ENCODE measurements around the gene TXNDC15. TPM values are rescaled to one million over a fixed set of nuclear protein-coding genes. Genes with fewer than 3 reads are reported as not detected.

Gene TXNDC15
- polyA plus RNA-seq, 1 donor (not counting 4 experiments of a cell fraction or from before 2014, with no cell fraction given) = 31.4 TPM

DNA sequence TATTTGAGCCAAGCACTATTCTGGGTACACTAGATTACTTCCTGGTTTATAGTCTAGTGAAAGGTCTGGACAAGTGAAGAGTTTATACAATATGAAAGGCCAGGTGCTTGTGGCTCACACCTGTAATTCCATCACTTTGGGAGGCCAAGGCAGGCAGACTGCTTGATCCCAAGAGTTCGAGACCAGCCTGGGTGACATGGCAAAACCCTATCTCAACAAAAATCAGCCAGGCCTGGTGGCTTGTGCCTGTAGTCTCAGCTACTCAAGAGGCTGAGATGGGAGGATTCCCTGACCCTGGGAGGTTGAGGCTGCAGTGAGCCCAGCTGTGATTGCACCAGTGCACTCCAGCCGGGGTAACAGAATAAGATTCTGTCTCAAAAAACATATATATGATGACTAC is 9.5 kb upstream of the TXNDC15 start:
- no peak for FAIRE-seq
- no peak overlapping the region for H3K27ac ChIP-seq (ENCODE audit: control insufficient read depth, insufficient read depth, low read length)
- no peaks in the 10 kb centered on the region for H3K4me1 ChIP-seq (ENCODE audit: control insufficient read depth, extremely low read depth, insufficient read depth, low read length)
- H3K9ac ChIP-seq (ENCODE audit: control insufficient read depth, extremely low read depth, insufficient read depth, low read length) = no peak overlapping the region
- no peaks in the 10 kb centered on the region for H4K20me1 ChIP-seq (ENCODE audit: control insufficient read depth, extremely low read depth, insufficient read depth, low read length)
- TF ChIP-seq, protein P1, sequence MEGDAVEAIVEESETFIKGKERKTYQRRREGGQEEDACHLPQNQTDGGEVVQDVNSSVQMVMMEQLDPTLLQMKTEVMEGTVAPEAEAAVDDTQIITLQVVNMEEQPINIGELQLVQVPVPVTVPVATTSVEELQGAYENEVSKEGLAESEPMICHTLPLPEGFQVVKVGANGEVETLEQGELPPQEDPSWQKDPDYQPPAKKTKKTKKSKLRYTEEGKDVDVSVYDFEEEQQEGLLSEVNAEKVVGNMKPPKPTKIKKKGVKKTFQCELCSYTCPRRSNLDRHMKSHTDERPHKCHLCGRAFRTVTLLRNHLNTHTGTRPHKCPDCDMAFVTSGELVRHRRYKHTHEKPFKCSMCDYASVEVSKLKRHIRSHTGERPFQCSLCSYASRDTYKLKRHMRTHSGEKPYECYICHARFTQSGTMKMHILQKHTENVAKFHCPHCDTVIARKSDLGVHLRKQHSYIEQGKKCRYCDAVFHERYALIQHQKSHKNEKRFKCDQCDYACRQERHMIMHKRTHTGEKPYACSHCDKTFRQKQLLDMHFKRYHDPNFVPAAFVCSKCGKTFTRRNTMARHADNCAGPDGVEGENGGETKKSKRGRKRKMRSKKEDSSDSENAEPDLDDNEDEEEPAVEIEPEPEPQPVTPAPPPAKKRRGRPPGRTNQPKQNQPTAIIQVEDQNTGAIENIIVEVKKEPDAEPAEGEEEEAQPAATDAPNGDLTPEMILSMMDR (optimal IDR thresholded peaks at IDR 0.05 in 1 of 3, IDR thresholded peaks at IDR 0.05 in 1 of 3, conservative IDR thresholded peaks at IDR 0.05 in 1 of 3; ENCODE audit: extremely low read depth in 1 of 3, insufficient read depth in 2 of 3, low read length in 3 of 3) = no peak
- no peak for TF ChIP-seq EZH2 (IDR thresholded peaks at IDR 0.05; ENCODE audit: low read length)
- dilution Hi-C loops (cut with MboI; ENCODE audit: extremely low pct_ligation_motif_present, low sequenced_read_pairs) = no loop called here
- no peaks in the 10 kb centered on the region for H3K9me3 ChIP-seq (ENCODE audit: control insufficient read depth, low read depth, low read length)
- H3K4me3 ChIP-seq (ENCODE audit: control insufficient read depth in 2 of 3, extremely low read depth in 1 of 3, insufficient read depth in 2 of 3, low read depth in 1 of 3, low read length in 3 of 3) = no peak overlapping the region
- no peak overlapping the region for H3K4me2 ChIP-seq (ENCODE audit: control insufficient read depth, extremely low read depth, insufficient read depth, low read depth, low read length)
- peaks cover 2 to 6% of the 10 kb centered on the region in 2 experiments for H3K36me3 ChIP-seq (ENCODE audit: control insufficient read depth in 2 of 2, extremely low read depth in 1 of 2, insufficient read depth in 2 of 2, low read length in 2 of 2)
- H3K27me3 ChIP-seq (ENCODE audit: control insufficient read depth, extremely low read depth, insufficient read depth, low read length) = no peaks in the 10 kb centered on the region
- H3K9me1 ChIP-seq (ENCODE audit: control insufficient read depth, extremely low read depth, insufficient read depth, low read length) = no peaks in the 10 kb centered on the region
- H3K79me2 ChIP-seq (ENCODE audit: control insufficient read depth, insufficient read depth, low read length) = no peaks in the 10 kb centered on the region
- DNase-seq (ENCODE audit: low read depth, low spot score) = no peak
- no peak overlapping the region for H2AFZ ChIP-seq (ENCODE audit: control insufficient read depth, low read length)

DNA sequence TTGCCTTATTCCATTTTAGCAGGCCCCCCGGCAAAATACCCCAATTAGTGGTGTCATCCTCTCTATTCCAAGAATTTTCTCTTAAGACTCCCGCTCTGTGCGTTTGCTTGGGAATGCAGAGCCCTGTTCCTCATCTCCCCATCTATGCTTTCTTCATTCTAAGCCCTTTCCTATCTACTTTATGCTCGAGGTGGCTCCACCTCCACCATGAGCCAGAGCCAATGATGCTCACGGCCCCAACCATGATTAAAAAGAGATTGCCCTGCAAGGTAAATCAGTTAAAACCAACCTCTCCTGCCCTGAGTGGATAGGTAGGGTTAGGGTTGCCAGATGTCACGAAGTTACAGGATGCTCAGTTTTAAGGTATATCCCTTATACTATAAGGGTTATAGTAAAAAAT is 677 bp upstream of the TXNDC15 start:
- Histone ChIP-seq H3K4me2 (ENCODE audit: control insufficient read depth, extremely low read depth, insufficient read depth, low read depth, low read length) (peak overlapping the region; percentile 93), H3K4me3 (ENCODE audit: control insufficient read depth in 2 of 3, extremely low read depth in 1 of 3, insufficient read depth in 2 of 3, low read depth in 1 of 3, low read length in 3 of 3) (peak overlapping the region in 1 of 3 experiments; percentile 80), H3K27me3 (ENCODE audit: control insufficient read depth, extremely low read depth, insufficient read depth, low read length) (no peaks in the 10 kb centered on the region), H3K4me1 (ENCODE audit: control insufficient read depth, extremely low read depth, insufficient read depth, low read length) (peaks cover 13% of the 10 kb centered on the region), H3K79me2 (ENCODE audit: control insufficient read depth, insufficient read depth, low read length) (peaks cover 5% of the 10 kb centered on the region), H3K9ac (ENCODE audit: control insufficient read depth, extremely low read depth, insufficient read depth, low read length) (peak overlapping the region; percentile 89), H4K20me1 (ENCODE audit: control insufficient read depth, extremely low read depth, insufficient read depth, low read length) (no peaks in the 10 kb centered on the region), H3K9me3 (ENCODE audit: control insufficient read depth, low read depth, low read length) (no peaks in the 10 kb centered on the region), H3K9me1 (ENCODE audit: control insufficient read depth, extremely low read depth, insufficient read depth, low read length) (no peaks in the 10 kb centered on the region), H2AFZ (ENCODE audit: control insufficient read depth, low read length) (peak overlapping the region; percentile 100), H3K36me3 (ENCODE audit: control insufficient read depth in 2 of 2, extremely low read depth in 1 of 2, insufficient read depth in 2 of 2, low read length in 2 of 2) (peaks cover 0 to 1% of the 10 kb centered on the region in 2 experiments), H3K27ac (ENCODE audit: control insufficient read depth, insufficient read depth, low read length) (peak overlapping the region; percentile 83)
- TF ChIP-seq, protein P1 (optimal IDR thresholded peaks at IDR 0.05 in 1 of 3, IDR thresholded peaks at IDR 0.05 in 1 of 3, conservative IDR thresholded peaks at IDR 0.05 in 1 of 3; ENCODE audit: extremely low read depth in 1 of 3, insufficient read depth in 2 of 3, low read length in 3 of 3) = no peak
- no peak for TF ChIP-seq EZH2 (IDR thresholded peaks at IDR 0.05; ENCODE audit: low read length)
- dilution Hi-C loops (cut with MboI; ENCODE audit: extremely low pct_ligation_motif_present, low sequenced_read_pairs) = no loop called here
- DNase-seq (ENCODE audit: low read depth, low spot score) (no peak), FAIRE-seq (no peak)
